GM21367 (cell line): ENCODE results near the gene WWOX.

Experiments
- ATAC-seq: cut with Tn5 transposase; IDR thresholded peaks from one replicate; pipeline ENCODE4 v1.9.1; 2021; ENCODE audit not compliant: unreplicated experiment

Gene WWOX

DNA sequence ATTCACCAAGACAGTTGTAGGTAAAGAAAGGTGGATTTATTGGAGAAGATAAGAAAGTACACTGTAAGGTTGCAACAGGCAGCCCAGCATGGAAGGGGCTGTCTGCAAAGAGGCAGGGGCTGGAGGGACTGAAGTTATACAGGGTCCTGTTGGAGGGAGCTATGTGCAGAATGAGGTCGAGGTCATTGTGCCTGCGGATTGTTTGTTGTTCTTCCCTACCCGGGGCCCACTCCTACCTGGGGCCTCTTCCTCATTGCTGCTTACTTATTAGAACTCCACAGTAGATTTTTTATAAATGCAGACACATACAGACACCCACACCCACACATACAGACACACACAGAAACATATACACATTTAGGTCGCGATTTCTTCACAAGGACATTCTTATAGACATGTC lies 1034.8 kb downstream of the WWOX start:
- no peak for ATAC-seq

DNA sequence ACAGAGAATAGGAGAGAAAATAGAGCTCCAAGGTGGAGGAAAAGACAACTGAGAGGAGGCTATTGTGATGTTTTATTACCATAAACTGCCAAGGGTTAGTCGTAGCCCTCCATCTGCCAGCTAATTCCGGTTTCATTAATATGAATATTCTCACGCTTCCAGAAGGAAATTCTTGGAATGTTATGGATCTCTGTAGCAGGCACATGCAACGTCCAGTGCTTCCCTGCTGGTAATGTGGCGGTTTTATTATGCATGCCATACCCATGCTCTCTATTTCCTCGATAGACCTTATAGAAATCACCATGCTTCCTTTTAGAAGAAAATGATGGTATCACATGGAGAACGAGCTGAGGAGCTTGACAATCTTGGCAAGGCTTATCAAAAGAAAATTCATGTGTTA lies 1037.5 kb downstream of the WWOX start:
- ATAC-seq: no peak

DNA sequence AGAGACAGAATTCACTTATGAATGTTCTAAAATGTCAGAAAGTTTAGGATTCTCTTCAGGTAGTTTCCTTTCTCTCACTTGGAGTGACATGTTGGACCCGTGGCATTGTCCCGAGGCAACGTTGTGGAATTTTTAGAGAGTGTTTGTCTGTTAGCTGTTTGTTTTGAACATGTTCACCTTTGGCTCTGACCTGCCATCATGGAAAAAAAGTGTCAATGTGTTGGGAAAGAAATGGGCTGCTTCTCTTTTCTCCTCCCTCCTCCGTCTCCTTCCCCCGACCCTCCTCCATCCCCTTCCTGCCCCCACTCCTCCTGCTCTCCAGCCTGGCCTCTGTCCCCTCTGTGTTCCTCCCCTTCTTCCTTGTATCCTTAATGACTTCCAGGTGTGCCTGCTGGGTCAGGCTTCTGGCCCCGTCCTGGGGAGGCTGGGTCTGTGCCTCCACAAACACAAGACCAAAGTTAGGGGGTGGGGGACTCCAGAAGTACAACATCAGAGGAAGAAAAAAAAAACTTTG lies 1038.0 kb downstream of the WWOX start:
- no peak for ATAC-seq

DNA sequence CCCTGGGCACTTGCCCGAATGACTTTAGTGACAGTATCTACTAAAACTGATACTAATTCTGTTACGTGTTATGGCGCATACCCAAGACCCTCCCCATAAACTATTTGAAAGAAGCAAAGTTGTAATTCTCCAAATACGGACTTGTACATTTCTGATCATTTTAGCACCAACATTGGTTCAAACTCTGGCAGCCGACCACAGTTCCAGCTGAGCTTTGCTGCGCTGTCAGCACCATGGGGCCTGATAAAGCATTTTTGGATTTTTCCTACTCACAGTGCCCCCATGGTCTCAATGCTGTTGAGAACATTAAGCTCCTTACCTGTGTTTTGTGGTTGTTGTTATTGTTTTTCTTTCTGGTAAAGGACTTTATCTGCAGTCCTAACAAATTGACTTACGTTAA lies 1040.3 kb downstream of the WWOX start:
- no peak for ATAC-seq

DNA sequence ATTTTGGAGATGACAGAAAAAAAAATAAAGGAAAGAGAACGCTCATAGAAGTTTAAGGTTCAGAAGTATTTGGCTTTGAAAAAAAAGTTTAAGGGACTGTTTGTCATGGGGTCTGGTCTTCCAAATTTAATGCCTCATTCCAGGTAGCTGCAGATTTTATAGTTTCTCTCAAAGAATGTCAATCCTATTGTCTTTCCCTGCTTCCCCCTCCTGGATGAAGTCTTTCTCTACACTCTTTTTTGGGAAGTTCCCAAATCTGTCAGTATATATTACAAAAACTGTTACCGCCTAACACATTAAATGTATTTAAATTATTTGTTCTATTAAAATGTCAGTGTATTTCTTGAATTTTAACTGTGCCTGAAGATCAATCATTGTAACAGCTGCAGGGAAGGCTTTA lies 1043.6 kb downstream of the WWOX start:
- no peak for ATAC-seq

DNA sequence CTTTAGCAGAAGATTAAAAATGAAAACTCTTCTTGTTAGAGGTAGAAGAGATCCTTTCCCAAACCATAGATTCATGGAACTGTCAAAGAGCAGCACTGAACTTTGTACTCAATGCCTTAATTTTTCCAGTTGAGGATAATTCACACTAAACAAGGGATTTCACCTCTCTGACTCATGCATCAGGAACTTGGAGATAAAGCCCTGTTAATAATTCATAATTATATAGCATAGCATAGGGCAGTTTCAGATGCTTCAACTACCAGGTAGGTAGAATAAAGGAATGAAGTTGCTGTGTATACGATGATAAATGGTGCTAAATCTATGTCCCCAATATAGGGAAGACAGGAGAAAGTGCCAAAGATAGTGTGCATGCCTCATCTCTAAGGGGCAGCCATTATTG lies 1050.7 kb downstream of the WWOX start:
- ATAC-seq: no peak

DNA sequence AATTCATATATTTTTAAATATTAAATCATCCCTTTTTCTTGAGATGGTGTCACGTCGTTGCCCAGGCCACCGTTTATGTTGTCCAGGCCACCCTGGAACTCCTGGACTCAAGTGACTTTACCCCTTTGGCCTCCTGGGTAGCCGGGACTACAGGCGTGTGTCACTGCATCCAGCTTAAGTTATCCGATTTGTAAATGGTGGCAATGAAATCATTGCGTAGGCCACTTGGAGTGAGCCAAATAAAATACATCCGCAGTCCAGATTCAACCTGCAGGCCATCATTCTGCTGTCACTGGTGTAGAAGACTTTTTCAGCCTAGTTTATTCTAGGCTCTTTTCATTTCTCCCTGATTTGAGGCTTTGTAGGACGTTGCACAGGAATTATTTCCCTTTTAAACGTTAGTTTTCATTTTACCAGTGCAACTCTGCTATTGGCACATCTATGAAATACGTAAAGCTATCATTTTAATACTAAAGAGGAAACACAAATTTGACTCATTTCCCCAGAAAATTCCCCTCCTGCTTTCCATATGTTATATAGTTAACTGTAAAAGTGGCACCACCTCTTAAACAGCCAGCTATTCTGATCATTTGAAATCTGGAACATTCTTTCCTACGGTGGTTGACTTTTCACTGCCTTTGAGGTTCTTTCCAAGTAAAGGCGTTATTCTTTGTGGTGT lies 1051.3 kb downstream of the WWOX start:
- no peak for ATAC-seq

DNA sequence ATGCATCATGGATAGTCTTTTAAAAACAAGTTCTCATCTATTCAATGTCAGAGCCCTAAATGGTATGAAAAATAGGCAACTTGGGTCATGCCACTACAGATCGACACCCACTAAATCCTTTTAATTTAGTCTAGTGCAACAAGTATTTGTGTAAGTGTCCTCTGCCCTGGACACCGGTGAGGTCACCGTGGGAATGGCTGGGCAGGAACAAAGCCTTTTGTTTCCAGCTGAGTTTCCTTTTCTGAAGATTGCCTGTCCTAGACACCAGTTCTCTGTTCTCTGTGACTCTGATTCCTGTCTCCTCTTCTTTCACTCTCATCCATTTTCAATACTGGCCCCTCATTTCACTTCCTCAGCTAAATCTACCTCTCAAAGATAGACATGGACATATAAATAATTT lies 1054.6 kb downstream of the WWOX start:
- no peak for ATAC-seq

DNA sequence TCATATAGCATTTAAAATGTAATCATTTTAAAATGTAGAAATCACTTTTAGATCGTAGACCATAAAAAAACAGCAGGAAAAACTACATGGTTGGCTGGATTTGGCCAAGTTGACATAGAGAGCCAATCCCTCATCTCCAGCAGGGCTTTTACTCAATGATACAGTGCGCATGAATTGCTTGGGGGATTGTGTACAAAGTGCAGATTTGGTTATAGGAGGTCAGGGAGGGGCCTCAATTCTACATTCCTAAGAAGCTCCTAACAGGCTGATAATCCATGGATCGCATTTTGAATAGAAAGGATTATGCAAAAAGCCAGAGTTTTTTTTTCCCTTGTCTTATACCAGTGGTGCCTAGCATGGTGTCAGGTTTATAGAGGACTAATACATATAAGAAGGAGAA lies 1056.0 kb downstream of the WWOX start:
- no peak for ATAC-seq

DNA sequence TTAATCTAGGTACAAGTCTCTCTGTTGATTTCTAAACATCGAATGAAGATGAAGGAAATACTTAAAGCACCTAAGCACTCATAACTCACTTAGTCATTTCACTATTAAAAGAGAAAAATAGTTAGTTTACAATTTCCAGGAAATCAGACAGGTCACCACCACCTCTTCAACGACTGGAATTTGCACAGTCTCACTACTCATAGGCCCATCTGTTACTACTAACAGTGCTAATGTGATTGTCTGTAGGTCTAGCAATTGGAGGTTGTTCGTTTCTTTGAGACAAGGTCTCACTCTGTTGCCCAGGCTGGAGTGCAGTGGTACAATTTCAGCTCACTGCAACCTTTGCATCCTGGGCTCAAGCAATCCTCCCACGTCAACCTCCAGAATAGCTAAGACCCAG lies 1056.5 kb downstream of the WWOX start:
- ATAC-seq: no peak

DNA sequence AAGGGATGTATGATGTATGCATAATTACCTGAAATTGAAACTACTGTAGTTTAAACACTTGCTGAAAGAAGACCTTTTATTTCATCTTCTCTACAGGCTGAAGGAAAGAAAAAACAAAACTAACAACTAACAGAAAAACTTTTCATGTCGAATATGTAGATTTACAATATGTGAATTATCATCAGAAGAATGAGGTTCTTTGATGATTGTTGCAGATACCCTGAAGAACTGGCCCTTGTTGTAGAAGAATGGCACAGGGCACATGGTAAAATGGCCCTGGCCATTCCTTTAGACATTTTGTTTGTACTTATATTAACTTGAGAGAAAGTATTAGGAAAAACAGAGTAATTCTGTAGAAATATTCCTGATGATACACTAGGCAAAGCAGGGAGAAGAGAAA lies 1057.3 kb downstream of the WWOX start:
- no peak for ATAC-seq

DNA sequence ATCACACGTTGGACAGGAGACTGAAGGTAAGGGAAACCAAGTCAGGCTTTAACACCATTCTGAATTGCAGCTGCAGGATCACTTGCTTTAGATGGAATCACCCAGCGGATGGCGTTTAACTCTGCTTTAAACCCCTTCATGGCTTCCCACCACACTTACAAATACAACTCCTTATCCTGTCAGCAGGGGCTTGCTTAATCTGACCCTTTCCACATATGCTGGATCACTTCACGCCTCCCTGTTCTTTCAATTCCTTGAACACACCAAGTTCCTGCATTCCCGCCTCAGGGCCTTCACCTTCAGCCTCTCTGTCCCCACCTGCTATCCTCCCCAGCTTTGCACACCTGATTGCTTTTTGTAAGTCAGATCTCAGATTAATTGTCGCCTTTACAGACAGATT lies 1058.9 kb downstream of the WWOX start:
- no peak for ATAC-seq

DNA sequence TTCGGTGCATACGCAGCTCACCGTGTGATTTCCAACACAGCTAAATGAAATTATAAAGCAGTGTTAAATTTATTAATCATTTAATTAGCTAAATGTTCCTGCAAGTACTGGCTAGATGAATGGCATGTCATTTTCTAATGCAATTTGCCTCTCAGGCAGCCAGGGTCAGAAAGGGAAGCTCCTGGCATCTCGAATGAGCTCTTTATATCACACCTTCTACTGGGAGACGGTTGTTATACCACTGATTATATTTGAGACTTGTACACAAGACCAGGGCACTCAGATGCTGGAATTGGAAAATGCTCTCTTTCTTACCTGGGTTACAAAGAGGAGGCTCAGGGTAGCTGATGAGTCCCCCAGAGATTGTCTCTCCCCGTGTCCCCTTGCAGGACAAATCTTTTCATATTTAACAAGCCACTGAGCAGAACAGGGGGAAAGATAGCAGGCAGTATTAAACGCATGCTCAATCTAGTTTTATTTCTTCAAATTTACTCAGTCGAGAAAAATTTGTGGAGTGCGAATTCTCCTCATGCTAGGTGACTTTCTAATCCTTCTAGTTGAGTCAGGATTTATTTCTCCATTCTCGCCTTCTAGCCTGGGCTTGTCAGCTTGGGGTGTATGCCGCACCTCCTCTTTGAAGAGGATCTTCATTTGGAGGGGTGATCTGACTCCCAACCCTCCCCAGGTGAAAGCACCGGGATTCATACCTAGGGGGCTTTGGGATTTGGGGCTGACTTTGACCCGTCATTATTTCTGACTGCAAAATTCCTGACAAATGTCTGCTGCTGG lies 1060.0 kb downstream of the WWOX start:
- no peak for ATAC-seq

DNA sequence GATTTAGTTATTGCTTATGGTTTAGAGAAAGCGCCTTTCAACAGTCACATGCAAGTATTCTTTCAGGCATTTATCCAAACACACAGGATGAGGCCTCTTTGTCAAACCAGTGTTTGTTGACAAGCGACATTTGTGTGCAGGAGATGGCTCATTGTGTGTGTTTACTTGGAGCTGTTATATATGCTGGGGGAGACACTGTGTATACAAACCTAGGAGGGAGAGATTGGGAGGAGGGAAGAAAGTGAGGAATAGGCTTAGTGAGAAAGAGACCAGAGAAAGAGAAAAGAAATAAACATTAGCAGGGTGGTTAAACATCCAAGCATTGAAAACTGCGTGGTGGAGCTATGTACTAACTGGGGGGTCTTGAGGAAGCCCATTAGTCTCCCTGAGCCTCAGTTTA lies 1063.5 kb downstream of the WWOX start:
- no peak for ATAC-seq

DNA sequence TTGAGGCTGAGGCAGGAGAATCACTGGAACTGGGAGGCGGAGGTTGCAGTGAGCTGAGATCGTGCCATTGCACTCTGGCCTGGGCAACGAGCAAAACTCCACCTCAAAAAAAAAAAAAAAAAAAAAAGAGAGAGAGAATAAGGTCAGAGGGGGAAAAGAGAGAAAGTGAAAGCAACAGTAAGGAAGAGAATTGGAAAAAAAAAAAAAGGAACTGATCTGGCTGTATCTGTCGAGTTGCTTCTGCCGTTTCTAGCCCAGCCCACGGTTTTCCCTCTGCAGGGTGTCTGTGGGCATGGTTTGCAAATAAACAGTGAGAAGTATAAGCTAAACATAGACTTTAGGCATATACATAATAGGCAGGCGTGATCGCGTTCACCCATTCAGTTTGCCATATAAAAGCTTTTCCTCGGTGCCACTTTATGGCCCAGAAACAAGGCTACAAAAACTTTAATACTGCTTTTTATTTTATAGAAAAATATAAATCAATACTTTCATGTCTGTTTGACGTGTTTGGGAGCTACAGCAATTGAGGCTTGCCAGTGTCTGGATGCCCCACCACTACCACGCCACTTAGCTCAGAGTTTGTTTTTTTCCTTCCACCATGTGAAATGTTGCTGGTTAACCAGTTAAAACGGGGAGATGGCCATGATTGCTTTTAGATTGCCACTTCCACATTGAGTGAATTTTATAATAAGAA lies 1064.4 kb downstream of the WWOX start:
- ATAC-seq: no peak

DNA sequence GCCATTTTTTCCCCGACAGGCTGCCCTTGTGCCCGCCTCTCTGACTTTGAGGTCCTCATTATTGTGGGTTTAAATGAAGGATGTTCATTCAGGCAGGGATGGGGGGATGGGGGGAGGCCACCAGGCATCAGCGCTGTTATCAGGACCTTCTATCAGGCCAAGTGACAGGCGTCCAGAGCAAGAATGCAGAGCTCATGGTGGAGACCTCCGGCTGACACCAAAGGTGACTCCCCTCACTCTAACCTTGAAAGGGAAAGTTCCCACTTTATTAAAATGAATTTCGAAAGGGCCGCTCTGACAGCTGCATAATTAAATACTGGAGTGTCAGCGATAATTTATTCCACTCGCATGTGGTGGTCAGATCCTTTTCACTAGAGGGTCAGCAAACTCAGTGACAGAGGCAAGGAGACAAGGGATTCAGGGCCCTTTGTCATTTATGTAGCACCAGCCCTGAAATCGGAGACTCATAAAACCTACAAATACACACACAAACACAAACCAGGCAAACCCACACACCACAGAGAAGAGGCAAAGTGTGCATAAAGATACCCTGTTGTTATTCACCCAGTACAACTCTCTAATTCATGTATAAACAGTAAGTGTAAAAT lies 1065.0 kb downstream of the WWOX start:
- no peak for ATAC-seq

DNA sequence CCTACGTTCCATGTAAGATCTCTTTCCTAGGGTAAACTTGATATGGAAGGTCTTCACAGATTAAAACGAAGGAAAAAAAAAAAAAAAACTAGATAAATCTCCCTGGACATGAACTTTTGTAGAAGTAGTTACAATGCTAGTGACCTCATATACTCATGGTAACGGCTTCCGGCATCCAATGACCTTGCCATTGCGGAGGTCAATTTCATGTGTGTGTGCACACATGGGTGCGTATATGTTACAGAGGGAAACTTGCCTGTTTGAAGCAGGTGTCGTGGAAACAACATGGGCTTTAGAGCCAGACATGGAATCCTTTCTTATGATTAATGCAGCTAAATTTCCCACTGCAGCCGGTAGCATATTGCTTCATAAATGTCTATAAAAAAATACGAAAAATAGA lies 1065.6 kb downstream of the WWOX start:
- ATAC-seq: no peak

DNA sequence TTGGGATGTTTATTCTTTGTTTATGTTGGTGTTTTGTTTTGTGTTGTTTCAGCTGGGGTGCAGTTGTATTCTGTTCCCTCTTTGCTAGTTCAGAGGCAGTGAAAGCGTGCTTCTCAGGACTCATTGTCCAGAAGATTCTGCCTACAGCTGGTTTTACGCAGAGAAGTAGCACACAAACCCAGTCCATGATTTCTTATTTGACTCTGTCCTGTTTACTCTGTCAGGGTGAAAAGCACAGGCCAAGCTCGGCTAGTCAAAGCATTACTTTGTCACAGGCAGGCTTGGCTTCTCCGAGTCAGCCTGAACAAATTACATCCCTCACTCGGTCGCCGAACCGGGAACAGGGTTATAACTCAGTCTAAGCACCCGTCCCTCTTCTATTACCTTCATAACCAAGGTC lies 1066.1 kb downstream of the WWOX start:
- no peak for ATAC-seq

DNA sequence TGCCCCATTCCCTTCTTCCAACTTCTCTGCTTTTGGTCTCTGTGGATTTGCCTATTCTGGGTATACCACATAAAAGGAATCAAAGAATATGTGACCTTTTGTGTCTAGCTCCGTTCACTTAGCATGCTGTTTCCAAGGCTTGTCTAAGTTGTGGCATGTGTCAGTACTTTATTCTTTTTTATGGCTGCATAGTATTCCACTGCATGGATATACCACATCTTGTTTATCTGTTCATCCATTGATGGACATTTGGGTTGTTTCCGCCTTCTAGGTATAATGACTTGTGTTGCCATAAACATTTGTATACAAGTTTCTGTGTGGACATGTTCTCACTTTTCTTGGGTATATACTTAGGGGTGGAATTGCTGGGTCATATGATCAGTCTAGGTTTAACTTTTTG lies 1068.4 kb downstream of the WWOX start:
- ATAC-seq: no peak

DNA sequence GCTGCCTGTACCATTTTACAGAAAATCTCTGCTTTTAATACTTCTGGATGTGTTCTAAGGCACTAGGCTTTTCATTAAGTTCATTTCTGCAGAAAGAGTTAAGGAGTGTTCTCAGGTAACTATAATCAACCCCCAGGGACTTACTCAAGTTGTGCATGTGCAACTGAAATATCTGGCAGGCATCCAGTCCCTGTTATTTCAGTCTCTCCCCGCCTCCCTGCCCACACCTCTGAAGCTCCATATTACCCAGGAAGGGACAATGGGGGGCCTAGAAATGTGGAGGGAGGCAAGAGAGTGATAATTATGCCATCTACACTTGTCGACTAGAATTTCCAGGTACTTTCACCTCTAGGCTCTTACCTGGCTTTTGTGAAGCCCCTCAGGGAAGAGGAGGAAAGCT lies 1068.9 kb downstream of the WWOX start:
- ATAC-seq: no peak

DNA sequence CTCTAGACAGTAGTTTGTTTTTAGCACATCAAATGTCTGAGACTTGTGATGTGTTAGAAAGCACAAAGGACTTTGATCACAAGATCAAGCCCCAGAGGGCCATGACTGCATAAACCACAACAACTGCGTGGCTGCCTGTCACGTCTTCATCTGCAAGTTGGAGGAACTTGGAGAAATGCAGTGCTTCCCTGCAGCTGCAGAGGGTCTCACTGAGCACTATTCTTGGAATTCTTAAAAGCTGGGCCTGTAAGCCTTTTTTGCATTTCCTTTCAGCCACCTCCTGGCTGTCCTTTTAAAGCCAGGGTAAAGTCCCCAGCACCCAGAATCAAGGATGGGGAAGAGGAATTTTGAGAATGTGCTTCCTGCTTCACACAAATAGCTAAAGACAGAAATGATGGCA lies 1069.8 kb downstream of the WWOX start:
- no peak for ATAC-seq
